Activated CD4-positive, alpha-beta T cell treated with anti-CD3 and anti-CD28 coated beads, Interleukin-2, amount 50 U/mL, for 4 hours (primary cell): ENCODE data around the gene TRMT44.
"Not testable (repeated sequence)": the region's sequence is repeated elsewhere in the genome, so short reads cannot be mapped to it uniquely, and the experiment has no call there.

Source experiments
- DNase-seq, 2 experiments: peaks; one replicate each; pipeline ENCODE4 v3.0.0-alpha.2; 2020

Gene TRMT44

DNA sequence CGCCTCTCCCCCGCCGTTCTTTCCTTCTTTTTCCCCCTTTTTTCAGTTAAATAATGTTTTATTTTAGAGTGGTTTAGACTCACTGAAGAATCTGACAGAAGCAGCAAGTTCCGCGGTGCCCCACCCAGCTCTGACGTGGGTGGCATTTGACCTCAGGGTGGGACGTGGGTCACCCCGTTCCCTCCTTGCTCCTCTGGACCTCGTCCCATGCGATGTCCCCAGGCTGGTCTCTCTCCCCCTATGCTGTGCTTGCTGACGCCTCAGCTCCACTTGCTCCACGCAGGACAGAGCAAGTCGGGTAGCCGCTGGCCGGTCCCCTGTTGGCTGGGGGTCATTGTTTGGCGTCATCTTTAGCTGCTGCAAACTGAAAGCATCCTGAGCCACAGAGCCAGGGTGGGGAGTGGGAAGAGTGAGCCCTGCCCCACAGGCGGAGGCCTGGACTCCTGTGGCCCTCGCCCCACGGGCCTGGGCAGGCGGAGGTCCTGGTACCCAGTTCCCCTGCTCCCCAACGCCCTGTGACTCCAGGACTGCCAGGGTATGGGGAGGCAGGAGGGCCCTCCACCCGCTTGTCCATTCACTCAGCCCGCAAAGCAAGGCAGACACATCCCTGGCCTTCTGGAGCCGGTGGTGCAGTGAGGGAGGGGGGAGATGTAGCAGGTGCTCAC is 30.8 kb downstream of the TRMT44 start:
- DNase-seq = no peak

DNA sequence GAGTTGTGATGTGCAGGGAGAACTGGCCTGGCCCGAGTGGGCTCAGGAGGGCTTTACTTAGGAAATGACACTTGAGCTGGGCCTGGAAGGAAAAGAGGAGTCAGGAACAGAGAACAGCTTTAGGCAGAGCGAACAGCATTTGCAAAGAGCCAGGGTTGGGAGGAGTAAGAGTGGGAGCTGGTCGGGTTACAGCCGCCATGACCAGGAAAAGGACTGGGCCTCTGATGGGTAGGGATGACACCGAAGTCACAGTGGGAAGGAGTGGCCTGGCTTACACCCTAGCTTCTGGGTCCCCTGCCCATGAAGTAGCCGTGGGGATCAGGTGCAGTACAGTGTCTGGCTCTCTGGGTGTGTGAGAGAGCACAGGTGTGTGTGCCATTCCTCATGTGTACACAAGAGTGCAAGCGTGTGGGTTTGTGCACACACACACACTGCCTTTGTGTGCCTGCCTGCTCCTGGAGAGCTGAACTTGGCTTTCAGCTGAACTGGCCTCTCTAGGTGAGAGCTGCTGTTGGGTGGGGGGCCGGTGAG is 31.6 kb downstream of the TRMT44 start:
- DNase-seq = no peak

DNA sequence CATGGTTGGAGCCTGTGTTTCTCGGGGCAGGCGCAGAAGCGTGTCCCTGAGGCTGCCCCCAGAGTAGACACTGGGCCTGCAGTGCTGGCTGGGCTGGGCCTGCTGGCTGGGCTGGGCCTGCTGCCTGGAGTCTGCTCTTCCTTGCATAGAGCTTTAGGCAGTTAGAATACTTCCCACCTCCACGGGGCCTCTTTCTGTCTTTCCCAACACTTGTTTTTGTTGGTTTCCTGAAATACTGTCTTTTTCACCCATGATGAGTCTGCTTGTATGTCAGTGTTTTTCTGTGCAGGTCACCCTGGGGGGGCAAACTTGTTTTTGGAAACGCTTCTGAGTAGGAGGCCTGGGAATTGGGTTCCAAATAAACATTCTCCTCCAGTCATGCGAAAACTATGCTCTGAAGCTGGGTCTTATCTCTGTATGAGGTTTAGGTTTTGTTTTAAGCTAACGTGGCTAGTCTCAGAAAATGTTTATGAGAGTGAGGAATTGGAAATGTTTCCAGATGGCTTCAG is 32.2 kb downstream of the TRMT44 start:
- DNase-seq = no peak

DNA sequence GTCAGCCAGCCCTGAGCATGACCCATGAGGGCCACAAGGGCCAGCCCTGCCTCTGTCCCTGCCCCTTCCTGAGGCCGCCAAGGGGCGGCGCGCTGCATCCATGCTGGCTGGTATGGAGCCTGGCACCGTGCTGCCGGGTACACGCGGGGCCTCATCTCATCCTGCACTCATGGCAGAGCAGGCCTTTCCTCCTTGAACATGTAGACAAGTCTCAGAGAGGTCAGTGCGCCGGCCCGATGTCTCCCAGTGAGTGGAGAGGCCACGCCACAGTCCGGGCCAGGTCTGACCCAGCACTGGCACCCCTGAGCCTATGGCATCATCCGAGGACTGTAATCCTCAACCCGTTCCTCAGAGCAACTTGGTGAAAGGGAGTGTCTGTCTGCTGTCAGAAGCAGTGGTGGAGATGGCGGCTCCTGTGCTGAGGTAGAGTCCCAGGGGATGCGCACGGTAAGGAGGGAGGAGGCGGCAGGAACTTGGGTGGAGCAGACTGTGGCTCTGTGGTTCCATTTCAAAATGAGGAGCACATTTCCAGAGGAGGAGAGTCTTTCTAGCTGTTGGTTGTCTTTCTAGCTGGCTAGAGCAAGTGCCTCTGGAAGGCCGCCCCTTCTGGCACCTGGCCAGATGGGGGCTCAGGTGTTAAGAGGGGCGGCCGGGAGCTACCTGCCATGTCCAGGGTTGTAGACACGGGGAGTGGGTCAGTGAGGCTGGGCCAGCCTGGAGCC is 32.8 kb downstream of the TRMT44 start:
- no peak for DNase-seq

DNA sequence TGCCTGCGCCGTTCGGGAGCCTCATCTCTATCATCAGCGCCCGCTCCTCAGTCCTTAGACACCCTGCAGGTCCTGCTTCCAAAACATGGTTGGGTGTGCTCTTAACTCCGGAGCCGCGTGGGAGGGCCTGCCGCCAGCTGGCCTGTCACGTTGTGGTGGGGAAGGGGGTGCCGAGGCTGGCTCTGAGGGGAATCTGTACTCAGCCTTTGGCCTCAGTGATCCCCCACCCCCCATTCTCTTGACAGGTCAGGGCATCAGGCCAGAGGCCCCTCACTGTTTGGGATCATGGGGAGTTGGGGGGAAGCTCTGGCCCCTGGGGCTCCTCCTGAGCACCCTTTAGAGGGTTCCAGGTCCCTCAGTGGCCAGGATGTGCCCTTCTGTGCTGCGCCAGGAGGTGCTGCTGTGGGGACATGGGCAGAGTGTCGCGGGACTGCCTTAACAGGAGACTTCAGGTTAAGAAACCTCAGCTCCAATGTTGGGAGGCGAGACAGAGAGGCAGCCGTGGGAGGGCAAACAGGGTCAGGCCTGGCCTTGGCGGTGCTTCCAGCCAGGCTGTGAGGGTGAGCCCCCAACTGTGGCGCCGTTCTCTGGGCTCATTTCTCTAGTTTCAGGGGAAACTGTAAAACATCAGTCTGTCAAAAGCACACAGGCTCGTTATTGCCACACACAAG is 33.5 kb downstream of the TRMT44 start:
- no peak for DNase-seq

DNA sequence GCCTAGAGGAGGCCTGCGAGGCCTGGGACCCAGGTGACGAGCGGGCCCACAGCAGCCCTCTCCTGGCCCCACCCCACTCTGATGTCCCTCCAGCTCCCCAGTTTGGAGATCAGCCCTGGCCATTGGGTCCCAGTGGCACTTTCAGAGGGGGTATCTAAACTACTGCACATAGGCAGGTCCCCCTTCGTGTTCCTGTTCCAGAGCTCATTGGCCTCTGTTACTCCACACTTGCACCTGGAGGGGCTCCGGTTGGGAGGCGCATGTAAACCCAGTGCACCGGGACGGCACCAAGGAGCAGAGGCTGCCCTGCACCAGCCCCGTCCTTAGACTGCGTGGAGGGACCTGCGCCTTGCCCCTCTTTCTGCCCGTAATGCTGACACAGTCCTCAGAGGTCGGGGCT is 34.3 kb downstream of the TRMT44 start:
- DNase-seq = no peak

DNA sequence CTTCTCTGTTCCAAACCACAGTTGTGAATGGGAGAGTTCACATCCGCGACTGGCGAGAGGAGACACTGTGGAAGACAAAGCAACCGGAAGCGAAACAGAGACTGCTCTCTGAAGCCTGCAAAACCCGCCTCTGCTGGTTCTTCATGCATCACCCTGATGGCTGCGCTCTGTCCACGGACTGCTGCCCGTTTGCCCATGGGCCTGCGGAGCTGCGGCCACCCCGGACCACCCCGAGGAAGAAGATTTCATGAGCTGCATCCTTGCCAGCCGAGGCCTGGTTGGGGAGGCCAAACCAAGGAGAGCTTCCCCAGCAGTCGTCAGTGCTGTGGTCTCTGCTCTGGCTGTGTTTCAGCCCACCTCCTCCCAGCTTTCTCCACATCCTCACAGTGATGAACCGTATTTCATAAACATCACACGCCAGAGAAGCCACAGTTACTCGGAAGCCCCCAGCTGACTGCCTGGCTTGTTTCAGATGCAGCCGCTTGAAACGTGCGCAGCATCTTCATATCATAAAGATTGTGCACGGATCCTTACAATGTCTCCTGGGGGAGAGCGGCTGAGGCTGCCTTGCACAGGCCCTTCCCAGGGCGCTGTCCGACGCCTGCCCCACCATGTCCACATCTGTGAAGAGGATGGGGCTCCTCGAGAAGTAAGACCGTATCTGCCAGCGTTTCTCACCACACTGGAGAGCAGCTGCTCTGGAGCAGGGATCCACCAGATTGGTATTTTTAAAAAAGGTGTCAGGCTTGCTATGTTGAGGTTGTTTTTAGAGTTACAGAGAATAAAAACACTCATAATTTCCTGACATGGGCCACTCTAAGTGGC is 35.4 kb downstream of the TRMT44 start:
- no peak for DNase-seq

DNA sequence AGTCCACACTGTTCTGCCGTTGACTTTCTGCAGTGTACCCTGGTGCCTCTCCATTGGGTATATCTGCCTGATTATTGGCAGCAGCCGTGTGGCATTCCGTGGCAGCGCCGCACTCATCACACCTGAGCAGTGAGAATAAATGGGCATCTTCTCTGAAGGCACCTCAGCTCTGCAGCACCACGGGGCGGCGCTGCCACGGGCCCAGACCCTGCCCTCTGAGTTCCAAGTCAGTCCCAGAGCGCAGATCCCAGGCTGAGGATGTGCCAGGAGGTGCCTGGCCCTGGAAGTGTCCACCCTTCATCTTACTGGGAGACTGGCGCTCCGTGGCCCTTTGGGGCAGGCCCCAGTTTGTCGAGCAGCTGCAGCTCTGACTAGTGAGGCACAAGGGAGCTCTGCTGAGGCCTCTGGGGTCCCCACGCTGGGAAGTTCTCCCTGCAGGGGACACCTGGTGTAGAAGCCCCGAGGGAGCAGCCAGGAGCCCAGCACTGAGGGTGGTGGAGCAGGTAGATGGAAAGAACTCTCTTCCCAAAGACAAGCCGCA is 36.6 kb downstream of the TRMT44 start:
- DNase-seq = no peak

DNA sequence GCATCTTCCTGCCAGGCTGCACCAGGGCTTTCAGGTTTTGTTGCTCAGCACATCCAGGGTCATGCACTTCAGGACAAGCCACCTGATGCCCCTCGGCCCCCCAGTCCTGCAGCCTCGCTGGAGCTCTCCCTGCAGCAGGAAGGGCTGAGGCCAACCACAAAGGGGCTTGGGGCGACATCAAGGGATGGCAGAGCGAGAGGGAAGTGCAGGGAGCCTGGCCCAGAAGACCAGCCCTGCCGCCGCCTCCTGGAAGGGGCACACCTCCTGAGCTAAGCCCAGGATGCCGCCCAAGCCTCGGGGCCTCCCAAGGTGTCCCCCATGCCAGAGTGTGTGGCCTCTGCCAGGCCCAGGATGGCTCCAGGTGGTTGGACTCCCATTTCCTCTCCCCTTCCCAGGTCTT is 37.1 kb downstream of the TRMT44 start:
- DNase-seq = no peak

DNA sequence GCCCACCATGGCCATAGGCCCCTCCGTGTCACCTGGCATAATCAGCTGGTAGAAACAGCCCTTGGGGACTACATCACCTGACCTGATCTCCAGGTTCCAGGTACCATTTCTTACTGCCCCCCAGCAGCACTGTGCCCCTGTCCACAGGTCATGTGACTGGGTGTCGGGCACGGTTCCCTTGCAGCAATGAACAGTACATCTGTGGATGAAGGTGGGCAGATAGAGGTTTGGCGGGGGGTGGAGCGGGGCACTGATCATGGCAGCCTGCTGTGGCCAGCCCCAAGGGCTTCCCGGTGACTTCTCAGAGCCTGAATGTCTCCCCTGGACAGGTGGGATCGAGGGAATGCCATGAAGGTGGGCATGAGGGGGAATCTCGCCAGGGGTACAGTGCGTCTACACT is 37.8 kb downstream of the TRMT44 start:
- no peak for DNase-seq

DNA sequence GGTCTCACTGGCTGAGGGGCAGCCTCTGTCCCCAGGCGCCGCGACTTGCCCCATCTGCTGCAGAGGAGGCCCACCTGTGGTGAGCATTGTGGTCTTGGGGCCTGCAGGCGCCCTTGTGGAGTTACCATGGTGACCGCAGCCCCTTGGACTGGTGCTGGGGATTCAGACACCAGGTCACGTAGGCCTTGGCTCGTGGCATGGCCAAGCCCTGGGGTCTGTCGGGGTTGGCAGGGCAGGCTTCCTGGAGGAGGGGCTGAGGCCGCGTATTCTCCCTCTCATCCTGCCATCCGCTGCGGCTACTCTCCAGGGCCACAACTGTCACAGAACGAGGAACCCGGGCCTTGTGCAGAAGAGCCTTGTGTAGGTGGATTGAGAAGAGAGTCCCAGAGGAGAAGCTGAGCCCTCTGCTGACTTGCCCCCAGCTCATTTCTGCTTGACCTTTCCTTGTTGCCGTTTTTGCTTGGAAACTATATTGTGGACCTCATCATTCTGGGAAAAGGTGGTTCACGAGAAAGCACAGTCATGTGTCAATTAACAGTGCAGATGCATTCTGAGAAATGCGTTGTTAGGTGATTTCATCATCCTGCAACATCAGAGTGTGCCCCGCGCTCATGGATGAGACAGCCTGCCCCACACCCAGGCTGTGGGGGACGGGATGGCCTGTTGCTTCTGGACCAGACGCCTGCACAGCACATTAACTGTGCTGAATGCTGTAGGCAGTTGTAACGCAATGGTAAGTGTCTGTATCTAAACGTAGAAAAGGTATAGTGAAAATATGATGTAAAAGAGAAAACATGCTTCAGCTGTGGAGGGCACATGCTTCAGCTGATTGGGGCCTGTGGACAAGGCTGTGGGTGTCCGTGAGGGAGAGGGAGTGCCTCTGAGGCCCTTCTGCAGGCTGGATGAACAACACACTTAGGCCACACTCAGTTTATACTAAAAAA is 38.5 kb downstream of the TRMT44 start:
- DNase-seq = no peak

DNA sequence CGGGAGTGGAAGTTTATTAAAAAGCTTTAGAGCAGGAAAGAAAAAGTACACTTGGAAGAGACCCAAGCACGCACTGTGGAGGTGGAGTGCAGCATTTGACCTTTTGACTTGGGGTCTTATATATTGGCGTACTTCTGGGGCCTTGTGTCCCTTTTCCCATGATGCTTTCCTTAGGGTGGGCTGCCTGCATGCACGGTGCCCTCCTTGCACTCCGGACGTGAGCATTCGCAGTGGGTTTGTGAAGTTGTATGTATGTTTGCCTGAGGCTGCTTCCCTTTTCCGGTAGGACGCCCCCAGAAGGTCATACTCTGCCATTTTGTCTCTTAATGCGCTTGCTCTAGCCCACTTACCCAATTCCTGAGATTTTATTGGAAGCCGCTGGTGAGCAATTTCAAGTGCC is 39.6 kb downstream of the TRMT44 start:
- DNase-seq = no peak

DNA sequence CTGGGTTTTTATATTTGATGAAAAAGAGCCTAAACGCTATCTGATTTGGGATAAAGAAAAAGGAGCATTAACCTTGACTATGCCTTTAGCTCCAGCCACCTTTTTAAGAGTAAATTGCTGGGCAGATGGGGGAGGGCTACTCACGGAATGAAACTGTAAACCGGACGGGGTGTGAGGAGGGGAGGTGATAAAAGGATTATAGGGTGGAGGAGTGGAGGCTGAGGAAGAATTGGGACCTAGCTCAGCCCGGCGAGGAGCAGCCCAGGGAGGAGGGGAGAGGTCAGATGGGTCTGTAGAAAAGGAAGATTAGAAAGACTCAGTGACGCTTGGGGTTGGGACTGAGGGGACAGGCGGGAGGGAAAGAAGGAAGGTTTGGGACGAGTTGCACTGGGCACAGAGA is 46.1 kb downstream of the TRMT44 start:
- not testable (repeated sequence) for DNase-seq

DNA sequence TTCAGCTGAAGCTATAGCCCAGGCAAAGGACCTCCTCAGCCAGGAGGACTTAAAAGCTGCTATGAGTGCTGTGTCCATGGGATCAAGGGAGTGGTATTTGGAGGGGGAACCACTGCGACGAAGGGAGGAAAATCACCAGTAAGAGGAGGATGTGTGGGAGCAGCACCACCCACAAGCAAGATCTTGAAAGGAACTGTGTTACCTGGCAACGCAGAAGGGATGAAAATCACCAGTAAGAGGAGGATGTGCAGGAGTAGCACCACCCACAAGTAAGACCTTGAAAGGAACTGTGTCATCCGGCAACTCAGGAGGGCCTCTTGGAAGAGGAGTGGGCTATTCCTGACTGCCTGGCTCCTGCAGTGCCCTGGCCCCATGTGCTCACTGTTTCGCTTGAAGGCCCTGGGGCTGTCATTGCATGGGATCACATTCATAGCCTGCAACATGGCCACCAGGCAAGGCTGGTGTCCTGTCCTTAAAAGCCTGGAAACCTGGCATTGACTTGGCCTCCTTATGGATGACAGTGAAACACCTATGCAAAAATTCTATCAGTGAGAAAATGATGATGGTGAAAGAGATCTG is 48.3 kb downstream of the TRMT44 start:
- no peak for DNase-seq

DNA sequence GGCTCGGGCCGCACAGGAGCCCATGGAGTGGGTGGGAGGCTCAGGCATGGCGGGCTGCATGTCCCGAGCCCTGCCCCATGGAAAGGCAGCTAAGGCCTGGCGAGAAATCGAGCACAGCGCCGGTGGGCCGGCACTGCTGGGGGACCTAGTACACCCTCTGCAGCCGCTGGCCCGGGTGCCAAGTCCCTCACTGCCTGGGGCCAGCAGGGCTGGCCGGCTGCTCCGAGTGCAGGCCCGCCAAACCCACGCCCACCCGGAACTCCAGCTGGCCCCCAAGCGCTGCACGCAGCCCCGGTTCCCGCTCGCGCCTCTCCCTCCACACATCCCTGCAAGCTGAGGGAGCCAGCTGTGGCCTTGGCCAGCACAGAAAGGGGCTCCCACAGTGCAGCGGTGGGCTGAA is 50.9 kb downstream of the TRMT44 start:
- DNase-seq = not testable (repeated sequence)

DNA sequence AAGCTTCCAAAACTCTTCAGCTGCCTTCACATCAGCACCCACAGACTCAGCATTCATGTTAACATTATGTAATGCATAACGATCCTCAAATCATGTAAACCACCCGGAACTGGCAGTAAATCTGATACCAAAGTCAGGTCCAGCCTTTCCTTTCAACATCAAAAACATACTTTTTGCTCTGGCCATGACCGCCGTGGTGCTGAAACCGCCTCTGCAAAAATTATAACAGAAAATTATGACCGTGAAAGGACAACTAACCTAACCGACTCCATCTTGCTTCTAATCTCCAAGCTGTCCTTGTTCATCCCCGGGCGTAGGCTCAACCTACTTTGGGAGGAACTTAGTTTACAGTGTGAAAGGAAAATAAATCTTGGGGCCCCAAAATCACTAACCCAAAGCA is 51.6 kb downstream of the TRMT44 start:
- DNase-seq = no peak

DNA sequence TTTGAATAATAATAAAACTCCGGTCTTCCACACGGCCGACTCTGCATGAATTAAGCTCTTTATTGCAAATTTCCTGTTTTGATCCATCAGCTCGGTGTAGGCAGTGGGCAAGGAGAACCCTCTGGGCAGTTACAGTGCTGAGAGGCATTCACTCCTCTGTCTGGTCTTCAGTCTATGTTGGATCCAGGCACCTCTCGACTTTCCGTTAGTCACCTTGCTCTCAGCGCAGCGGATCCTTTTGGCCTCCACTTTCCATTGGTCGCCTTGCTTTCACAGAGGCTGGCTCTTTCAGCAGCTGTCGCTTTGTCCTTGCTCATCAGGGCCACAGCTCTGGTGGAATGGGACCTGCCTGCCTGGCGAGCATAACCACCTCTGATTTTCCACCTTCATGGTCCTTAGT is 52.9 kb downstream of the TRMT44 start:
- no peak for DNase-seq

DNA sequence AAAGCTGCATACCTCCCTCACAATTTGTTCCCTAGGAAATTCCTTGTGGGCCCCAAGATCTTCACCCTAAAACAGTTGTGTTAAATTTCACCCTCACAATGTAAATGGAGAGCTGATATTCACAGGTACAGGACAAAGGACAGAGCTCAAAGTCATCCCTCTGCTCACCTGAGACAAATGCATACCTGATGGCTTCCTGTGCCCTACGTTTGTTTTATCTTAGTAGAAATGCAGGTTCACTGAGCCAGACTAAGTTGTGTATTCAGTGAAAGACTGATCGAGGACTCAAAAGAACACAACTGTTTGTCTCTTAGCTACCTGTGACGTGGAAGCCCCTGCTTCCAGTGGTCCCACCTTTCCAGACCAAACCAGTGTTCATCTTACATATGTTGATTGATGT is 53.6 kb downstream of the TRMT44 start:
- DNase-seq = no peak

DNA sequence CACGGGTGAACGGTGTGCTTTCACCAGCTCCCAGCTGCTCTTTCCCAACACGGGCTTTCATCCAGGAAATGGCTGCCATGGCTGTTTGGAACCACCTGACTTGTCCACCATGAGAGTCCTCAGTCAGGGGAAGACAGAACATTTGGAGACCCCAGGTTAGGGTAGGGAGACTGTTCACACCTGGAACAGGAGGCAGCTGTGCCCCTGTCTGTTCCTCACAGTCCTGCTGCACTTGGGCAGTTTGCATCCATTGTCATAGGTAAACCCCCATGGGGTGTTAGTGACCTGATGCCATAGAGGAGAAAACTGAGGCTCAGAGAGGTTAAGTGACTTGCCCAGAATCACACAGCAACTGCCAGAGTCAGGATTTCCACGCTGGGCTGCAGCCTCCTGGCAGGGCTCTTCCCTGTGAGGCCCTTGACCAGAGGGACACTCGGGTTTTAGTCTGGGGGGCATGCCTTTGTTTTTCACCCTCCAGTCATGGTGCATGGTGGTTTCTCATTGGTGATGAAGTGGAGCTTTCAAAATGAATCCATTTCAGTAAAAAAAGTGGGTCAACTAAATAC is 54.5 kb downstream of the TRMT44 start:
- DNase-seq = no peak

DNA sequence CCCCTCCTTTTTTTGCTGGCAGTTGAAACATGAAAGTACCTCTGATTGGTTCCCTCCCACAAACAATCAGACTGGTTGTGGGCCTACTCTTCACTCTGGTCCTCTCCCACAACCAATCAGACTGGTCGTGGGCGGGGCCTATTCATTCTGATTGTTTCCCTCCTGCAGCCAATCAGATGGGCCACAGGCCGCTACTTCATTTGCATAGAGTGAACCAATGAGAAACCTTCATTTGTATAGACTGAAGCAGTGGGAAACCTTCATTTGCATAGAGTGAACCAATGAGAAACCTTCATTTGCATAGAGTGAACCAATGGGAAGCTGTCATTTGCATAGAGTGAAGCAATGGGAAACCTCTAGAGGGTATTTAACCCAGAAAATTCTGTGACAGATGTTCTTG is 55.2 kb downstream of the TRMT44 start:
- no peak for DNase-seq

DNA sequence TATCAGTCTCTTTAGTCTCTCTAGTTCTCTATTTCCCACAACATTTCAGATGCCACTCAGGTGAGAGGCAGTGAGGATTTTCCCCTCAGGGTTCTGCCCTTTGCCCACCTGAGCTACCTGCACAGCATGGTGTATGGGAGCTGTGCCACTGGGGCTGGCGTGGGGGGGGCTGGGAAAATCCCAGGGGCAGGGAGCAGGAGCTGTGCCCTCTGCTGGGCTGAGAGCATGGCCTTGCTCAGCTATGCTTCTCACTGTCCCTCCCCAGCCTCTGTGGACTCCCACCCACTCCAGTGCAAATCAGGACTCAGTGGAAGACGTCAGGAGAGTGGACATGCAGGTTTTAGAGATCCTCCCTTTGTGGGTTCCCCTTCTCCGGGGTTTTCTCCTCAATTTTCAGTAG is 57.2 kb downstream of the TRMT44 start:
- no peak for DNase-seq
